Activated CD4-positive, alpha-beta T cell treated with anti-CD3 and anti-CD28 coated beads, Interleukin-2, Interleukin-6, amounts not matched to agents 100 ng/mL and 50 ng/mL, durations not matched to agents 16 hours and 8 hours (primary cell): ENCODE measurements around the gene ERC2.
"Not testable (repeated sequence)": the region's sequence is repeated elsewhere in the genome, so short reads cannot be mapped to it uniquely, and the experiment has no call there.

Experiments
- DNase-seq: peaks from one replicate; pipeline ENCODE4 v3.0.0-alpha.2; 2020

Gene ERC2

DNA sequence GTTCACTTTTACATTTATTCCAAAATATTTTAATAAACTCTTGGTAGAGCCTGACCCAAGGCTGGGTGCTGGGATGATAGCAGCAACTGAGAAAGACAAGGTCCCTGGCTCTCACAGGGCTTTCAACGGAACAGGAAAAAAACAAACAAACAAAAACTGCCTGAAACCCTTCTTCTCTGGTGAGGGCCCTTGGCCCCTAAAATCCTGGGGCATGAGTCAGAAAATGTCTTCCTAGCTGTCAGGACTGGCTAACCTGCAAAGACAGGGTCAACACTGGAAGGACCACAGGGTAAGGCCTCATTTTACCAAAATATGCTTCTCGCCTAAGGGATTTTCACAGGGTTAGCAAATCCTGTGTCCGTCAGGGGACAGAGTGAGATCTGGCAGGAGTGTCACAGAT, 935.5 kb downstream of the ERC2 start:
- DNase-seq: no peak

DNA sequence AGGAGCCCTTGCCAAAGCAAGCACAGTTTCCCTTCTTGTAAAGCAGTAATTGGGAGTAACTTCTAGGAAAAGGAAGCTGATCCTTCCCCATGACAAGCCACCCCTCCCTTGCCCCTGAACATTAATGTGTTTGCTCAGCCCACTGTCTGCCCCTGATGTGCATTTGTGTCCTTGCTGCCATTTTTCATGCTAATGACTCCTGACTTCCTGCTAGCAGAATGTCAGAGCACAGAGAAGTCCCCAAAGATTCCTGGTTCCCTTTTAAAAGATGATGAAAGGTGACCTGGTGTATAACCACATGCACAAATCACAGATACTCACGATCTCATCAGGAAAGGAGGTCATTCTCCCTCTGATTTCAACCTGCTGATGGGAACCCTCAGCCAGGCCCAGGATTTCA, 936.9 kb downstream of the ERC2 start:
- DNase-seq: no peak

DNA sequence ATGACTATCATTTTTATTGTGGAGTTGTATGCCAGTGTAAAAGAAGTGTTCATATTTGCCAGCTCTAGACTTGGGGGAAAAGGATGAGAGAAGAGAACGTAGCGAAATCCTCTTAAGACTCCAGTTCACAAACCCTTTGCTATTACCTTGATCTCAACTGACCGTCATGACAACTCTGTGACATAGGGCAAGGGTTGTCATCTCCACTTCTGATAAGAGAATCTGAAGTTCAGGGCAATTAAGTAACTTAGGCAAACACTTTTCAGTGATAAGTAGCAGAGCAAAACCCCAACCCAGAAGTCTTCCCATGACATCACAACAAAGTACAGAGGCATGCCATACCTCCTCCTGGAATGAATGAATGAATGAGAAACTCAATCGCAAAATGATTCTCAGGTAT, 940.9 kb downstream of the ERC2 start:
- no peak for DNase-seq

DNA sequence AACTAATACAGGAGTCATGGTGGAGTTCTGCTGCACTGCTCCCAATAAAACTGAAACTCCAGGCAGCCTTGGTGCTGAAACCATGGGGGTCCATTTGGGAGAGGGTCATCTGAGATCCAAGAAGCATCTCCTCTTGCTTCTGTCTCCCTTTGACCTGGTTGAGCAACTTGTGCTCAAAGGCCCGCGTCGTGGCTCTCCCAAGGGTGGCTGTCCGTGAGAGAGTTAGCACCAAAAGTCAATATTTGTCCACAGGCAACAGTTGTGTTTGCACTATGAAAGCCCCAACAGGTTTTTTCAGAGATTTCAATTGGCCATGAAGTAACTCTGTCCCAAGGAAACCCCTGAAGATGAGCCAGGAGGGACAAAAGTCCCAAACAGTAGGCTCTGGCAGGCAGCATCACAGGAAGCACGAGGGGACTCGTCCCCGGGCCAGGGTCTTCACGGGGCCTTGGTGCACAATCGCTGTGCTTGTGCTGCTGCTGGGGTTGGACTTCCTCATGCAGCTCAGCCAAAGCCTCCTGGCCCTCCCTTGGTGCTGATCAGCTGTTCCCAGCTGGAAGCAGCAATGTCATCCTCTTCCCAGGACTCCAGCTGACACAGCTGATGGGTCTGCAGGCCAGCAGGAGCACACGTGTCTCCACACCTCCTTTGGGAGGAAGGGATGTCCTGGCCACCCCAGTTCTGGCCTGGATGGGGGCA, 941.8 kb downstream of the ERC2 start:
- DNase-seq: no peak

DNA sequence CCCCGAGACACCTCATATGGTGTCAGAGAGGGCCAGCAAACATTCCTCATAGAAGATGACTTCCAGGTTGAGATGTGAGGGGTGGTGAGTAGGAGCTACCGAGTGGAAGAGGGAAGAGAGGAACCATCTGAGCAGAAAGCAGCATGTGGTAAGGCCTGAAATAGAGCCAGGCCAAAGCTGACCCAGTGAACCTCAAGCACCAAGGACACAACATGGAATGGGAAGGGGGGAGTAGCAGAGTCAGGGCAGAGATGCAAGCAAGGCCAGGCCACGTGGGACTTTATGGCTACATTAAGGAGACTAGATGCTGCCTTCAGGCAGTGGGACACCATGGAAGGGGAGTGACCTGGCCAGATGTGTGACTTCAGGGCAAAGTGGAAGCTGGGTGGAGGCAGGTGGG, 942.8 kb downstream of the ERC2 start:
- no peak for DNase-seq

DNA sequence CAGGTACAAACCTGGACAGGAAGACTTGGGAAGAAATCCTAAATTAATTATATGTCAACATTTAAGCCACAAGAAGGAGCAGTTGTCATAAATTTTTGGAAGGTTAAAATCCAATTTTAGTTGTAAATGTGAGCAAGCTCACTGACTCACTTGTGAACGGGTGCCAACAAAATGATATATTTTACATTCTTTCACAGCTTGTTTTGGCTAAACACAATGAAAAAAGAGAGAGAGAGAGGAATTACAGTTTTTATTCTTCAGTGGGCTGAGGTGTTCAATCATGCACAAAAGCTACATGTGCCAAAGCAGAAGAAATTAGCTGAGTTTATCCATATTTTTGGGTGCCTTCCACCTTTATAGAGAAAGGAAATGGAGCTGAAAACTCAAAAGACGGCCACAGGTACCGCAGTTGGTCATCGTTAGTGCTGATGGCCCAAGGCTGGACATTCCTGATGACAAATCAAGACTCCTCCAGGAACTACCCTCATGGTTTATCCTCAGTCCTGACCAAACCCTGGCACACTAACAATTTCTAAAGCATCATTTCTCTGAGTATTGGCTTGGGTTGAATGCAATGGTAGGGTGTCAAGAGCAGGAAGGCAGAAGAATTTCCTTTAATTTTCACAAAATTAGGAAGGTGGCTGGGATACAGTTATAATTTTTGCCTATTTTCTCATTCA, 943.6 kb downstream of the ERC2 start:
- no peak for DNase-seq

DNA sequence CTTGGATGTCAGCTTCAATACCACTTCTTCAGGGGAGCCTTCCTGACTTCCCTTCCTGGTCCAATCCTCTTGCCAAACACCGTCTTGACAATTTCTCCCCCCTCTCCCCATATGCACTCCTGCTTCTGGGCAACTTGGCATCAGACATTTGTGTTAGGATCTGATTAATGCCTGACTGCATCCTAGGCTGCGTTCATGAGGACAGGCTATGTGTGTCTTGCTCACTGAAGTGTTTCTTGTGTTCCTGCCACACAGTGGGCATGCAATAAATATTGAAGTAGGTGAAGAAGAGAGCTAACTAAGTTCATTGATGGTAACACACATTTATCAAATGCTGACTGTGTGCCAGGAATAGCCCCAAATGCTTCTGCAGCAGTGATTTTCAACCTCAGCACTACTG, 944.8 kb downstream of the ERC2 start:
- DNase-seq: no peak

DNA sequence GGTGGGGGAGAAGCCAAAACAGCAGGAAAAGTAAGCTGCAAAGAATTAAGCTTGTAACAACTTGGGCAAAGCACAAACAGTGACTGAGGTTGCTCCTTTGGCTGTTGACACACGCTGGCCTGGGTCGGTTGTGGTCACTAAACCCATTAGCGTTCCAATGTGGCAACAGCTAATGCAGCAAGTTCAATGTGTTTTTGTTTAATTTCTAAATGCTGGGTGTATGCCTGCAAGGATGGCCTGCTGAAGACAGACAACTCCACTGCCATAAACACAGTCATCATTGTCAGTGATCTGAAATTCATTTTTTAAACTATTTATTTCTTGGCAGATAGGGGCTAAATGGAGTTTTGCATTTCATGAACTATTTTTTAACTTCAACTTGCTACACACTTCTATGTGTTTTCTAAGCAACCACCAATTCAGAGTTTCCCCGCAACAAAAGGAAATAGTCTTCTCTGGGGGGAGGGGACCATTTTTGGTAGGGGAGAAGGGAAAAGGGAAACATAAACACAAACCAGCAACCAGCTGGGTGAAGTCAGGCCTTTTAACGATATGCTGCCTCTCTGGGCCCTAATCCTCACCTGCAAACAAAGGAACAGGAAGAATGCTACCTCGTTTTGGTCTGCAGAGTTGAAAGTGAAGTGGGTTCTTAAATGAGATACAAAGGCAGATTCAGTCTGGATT, 946.4 kb downstream of the ERC2 start:
- no peak for DNase-seq

DNA sequence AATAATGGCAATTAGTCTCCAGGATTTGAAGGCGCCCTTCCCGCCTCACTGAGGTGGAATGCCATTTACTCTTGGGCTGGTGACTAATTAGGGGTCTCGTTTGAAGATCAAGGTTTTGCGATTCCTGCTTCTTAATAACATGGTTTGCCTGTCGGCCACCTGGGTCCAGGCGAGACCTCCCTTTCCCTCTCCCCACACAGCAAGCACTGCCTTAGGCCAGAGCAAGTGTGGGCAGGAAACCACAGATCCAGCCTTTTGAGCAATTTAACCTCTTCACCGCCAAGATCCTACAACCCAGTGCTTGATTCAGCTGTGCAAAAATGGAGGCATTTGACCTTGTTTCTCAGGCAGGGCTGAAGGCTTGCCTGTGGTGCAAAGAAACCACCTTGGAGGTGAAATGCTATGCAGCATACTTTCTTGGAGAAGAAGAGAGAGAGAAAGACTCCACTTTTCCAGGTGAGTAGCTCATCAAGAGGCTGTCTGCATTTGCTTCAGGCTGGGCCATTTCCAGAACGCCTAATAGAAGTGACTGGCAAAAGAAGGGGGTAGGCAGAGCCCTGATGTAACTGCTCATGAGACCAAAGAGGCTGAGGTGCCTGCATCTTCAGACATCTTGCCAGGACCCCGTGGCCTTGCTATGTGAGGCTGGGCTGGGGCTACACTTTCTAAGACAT, 947.1 kb downstream of the ERC2 start:
- DNase-seq: no peak

DNA sequence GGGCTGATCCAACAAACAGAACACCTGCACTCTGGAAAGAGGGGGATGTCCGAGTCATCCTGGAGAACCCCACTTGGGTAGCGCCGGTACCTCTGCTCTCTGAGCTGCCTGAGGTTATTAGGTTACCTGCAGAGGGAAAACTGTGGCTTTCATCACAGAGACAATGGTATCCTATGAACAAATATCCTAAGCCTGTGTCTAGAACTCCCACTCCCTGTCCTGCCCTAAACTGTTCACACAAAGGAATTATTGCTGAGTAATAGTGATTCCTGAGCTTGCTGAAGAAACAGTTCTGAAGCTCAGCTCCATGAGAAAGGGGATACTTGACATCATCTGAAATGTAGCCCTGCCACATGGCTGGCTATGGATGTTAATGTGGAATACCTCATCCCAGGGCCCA, 949.2 kb downstream of the ERC2 start:
- no peak for DNase-seq

DNA sequence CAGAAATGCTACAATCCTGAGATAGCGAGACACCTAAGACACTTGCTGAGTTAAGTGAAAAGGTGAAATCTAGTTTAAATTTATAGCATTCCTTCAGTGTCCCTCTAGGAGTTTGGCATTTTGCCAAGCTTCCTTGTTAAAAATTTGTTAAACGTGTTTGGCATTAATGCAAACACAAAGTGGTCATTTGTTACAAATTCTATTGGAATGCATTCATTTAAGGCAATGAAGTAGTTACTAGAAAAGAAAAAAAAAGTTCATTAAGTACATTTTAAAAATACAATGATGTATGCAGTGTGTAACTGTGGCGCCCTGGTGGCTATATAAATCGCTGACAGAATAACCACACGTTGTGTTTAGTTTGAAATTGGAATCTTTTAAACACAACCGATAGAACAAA, 949.8 kb downstream of the ERC2 start:
- DNase-seq: no peak

DNA sequence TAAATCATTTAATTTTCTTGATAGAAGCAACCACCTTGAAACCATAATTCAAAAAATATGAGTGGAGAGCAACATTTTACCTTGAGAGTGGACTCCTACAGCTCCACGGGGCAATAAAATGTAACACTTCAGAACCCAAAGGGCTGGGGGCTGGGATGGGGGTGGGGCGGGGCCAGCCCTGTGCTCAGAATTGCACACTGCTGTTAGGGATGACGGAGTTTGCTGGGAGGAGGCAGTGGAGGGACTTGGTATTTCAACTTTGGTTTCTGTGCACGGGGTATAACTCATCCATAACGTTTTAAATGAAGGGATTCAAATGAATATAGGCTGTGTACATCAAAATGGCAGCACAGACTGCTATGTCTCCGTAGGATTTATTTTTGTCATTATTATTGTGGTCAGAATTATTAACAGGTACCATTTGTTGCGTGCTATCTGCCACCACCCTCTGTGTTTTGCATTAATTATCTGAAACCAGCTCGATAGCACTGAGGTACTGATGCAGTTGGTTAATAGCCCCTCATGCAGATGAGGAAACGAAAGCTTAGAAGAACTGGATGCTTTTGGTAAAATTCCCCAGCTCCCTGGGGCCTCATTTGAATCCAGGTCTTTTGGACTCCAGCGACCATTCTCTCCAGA, 951.8 kb downstream of the ERC2 start:
- no peak for DNase-seq

DNA sequence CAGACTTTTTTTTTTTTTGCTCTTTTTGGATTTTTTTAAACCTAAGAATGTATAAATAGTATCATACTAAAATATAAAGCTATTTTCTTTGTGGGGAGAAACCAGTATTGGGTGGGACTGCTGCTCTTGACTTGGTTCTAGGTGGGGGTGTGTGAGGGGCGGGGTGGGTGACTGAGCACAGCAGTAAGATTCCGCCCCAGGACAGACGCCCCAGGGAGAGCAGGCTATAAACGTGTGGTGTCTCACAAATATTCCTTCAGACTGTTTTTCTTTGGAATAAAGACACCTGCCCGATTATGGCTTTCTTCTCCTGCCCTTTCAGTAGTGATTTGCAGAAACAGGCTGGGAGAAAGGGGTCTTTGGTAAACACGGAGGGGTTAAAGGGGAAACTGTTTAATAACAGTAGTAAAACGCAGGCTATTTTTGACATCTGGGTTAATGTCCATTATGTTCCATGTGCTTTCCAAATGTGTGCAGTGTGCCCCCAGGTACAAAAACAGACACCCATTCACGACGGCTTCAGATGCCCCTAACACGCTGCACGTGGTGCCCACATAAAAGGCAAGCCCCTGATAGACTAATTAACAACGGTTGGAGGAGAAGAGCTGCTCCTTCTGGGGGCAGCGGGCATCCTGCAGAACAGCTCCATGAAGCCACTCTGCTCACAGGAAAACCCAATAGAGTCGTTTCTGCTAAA, 952.6 kb downstream of the ERC2 start:
- DNase-seq: no peak

DNA sequence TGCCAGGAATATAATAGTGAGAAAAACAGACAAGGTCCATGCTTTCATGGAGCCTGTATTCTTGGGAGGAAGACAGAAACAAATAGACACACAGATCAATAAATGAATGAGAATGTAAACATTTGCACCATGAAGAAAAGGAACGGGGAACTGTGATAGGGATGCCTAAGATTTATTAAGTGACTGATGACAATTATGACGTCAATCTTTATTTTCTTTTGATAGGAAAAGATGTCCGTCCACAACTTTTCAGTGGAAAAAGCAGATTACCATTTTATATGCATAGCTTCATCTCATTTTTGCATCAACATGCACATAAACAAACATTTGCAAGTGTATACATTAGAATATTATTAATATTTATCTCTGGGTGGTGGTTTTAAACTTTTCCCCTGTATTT, 953.3 kb downstream of the ERC2 start:
- no peak for DNase-seq

DNA sequence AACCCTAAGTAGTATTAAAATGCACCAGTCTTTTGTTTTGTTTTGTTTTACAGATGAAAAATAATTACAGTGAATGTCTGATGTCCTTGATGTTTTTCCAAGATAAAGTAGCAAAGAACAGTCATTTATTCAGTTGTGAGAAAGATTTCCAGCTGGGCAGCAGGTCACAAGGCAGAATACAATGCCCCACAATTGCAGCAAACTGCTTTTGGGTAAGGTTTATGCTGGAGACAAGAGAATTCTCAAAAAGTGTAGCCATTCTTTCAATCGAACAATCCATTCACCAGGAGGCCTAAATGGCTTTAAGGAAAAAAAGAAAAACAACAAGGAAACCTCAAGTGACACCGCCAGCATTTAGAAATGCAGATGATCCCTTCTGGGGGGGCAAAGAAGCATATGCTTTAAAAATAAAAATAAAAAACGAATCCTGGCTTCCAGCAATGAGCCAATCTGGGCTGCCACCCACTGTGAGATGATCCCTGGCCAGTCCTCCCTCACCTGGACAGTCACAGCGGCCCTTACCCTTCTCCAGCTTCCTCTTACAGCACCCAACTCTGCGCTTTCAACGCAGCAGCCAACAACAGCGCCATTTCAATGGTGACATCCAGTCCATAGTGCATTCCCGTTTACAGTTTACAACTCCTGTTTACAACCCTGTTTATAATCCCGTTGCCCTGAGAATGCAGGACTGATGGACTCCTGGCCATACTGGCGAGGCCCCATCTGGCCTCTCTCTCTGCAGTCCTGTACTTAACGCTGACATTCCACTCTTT, 955.5 kb downstream of the ERC2 start:
- DNase-seq: no peak

DNA sequence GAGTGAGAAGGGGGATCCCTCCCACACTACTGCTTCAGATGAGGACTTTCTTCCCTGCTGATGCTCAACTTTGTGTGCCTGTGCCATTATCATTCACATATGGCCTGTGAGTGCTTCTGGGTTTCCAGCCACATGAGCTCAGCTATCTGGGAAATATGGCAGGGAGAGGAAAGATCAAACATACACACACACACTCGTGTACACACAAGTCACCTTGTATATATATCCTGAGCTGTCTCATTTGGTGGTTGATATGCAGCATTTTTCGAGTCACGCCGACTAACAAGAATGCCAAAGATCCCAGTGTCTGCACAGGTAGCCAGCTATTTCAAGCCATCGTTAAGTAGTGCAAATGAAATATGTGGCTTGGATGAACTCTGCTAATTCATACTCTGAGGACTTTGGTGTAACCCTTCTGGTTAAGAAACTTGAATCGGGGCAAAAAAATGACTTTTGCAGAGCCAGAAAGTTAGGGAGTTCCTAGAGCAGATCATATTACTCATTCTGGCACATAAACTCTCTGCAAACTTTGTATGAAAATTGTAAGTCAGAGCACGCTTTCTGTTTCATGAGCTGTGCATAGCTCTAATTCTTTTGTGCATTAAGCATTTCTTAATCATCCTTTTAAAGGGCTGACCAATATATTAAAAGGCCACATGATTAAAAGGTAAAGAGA, 956.2 kb downstream of the ERC2 start:
- no peak for DNase-seq

DNA sequence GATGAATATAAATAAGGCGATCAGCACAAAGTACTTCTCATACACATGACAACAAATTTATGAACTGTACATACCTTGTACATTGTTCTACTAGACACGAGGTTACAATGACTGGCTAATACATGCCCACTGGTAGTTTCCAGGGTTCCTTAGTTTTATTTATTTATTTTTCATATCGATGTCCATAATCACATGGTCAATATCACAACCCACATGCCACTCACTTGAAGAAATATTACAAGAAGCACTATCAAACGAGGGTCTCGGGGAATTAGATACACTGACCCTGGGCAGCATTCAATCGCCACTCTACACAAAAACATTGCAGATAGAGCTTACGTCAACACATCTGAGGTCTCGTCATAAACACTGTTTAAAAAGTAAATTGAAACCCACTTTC, 959.9 kb downstream of the ERC2 start:
- DNase-seq: no peak

DNA sequence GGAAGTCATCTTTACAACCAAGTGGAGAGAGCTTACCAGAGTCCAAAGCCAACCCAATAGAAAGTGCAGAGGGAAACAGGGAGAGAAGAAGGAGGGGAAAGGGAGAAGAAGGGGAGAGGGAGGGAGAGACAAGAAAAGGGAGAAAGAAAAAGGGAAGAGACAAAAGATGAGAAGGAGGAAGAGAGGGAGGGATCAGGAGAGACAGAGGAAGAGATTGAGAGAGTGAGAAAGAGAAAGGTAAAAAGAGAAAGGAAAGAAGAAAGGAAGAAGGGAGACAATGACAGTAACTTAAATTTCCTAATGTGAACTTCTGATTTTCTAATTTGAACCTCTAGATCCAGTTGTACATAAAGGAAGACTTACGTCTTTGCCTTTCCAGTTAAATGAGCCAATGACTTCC, 960.5 kb downstream of the ERC2 start:
- DNase-seq: no peak

DNA sequence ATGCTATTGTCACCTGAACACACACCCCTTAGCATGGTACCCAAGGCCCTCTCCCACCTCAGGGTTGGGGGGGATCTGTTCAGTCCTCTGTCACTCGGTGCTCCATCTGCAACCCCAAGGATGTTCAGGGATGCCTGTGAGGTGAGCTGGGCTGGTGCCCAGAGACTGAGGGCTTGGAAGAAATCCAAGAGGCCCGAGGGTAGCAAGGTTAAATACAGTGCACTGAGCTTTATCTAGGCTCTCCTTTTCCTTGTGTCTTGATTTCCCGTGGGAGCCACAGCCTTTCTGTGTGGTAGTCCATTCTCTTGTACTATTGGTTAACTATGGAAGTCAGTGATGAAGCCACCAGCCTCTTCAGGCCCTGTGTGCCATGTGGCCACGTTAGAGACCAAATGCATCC, 962.5 kb downstream of the ERC2 start:
- no peak for DNase-seq

DNA sequence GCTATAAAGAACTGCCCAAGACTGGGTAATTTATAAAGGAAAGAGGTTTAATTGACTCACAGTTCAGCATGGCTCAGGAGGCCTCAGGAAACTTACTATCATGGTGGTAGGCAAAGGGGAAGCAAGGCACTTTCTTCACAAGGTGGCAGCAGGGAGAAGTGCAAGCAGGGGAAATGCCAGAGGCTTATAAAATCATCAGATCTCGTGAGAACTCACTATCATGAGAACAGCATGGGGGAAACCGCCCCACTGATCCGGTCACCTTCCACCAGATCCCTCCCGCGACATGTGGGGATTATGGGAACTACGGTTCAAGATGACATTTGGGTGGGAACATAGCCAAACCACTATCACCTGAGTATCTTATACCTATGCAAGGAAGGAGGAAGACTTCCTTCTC, 963.2 kb downstream of the ERC2 start:
- DNase-seq: not testable (repeated sequence)

DNA sequence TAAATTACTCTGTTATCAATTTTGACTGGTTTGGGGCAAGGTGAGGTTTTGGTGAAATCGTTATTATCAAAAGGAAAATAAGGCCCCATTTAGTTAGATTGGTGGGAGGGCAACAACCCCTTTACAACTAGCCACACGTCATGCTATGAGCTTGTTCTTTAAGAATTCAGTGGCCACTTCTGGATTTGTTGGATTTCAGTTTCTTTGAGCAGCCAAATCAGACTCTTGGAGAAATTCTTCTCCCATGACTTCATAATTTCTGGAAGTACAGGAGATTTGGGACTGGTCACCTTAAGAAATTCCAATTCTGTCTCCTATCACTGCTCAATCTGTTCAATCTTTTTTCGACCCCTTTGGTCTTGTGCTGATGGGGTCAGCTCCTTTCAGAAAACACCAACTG, 966.4 kb downstream of the ERC2 start:
- no peak for DNase-seq
